ENCODE data around the gene VSTM1.

DNA sequence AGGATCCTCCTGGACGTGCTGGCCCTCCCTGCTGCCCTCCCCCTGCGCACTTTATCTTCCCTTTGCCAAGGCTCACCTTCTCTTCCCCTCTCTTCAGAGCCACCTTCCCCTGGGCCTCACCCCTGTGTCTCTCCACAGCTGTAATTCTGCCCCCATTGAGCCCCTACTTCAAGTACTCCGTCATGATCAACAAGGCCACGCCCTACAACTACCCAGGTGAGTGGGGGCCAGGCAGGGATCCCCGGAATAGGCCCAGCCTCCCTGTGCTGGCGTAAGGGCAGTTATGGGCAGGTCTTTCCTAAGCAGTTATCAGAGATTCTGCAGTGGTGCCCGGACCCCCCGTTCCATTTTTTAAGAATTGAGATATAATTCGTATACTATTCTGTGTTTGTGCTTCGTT is 42.1 kb upstream of the VSTM1 start:
- TF ChIP-seq, protein P1, sequence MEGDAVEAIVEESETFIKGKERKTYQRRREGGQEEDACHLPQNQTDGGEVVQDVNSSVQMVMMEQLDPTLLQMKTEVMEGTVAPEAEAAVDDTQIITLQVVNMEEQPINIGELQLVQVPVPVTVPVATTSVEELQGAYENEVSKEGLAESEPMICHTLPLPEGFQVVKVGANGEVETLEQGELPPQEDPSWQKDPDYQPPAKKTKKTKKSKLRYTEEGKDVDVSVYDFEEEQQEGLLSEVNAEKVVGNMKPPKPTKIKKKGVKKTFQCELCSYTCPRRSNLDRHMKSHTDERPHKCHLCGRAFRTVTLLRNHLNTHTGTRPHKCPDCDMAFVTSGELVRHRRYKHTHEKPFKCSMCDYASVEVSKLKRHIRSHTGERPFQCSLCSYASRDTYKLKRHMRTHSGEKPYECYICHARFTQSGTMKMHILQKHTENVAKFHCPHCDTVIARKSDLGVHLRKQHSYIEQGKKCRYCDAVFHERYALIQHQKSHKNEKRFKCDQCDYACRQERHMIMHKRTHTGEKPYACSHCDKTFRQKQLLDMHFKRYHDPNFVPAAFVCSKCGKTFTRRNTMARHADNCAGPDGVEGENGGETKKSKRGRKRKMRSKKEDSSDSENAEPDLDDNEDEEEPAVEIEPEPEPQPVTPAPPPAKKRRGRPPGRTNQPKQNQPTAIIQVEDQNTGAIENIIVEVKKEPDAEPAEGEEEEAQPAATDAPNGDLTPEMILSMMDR (IDR thresholded peaks at IDR 0.05) = no peak
- TF ChIP-seq POLR2AphosphoS5 (IDR thresholded peaks at IDR 0.05) (no peak), EP300 (IDR thresholded peaks at IDR 0.05) (no peak)

All from upper lobe of left lung (tissue), 4 donors.